HepG2 (cell line): Measurements from ENCODE around the gene NHERF2. TPM values are rescaled to one million over a fixed set of nuclear protein-coding genes. Genes with fewer than 3 reads are reported as not detected.

Experiments used
- ATM ChIP-seq: fragments of 450-650 bp; IDR thresholded peaks from 2 replicates; pipeline ENCODE4 v1.7.1; 2017; ENCODE audit warnings: mild to moderate bottlenecking, borderline replicate concordance
- FOXP1 ChIP-seq, 2 experiments: fragments of 450-650 bp in 1 of 2; IDR thresholded peaks; 2 replicates each; pipeline ENCODE4 v1.6.1; 2017 to 2018; ENCODE audit warnings: antibody characterized with exemption in 1 of 2
- FOXP4 ChIP-seq: sonication (generic); formaldehyde crosslinking; IDR thresholded peaks from 2 replicates; pipeline ENCODE4 v1.4.0; 2020; ENCODE audit warnings: missing genetic modification reagents
- HOXA3 ChIP-seq: sonication (generic); formaldehyde crosslinking; IDR thresholded peaks from 2 replicates; pipeline ENCODE4 v1.5.0; 2020; ENCODE audit warnings: missing genetic modification reagents
- NCOA2 ChIP-seq: sonication (generic); formaldehyde crosslinking; IDR thresholded peaks from 2 replicates; pipeline ENCODE4 v1.8.0; 2022; ENCODE audit warnings: inconsistent platforms
- PRPF4 ChIP-seq: fragments of 200-400 bp; formaldehyde crosslinking; IDR thresholded peaks from 2 replicates; pipeline ENCODE4 v1.6.1; 2016; ENCODE audit warnings: low read length, low read depth; ENCODE audit not compliant: poor library complexity, severe bottlenecking
- RARA ChIP-seq: IDR thresholded peaks from 2 replicates; pipeline ENCODE4 v1.6.1; 2016; ENCODE audit warnings: missing genetic modification reagents, missing compliant biosample characterization
- SP4 ChIP-seq: sonication (generic); formaldehyde crosslinking; IDR thresholded peaks from 2 replicates; pipeline ENCODE4 v1.8.1; 2023; ENCODE audit warnings: mild to moderate bottlenecking, missing genetic modification reagents
- ZNF235 ChIP-seq: sonication (generic); formaldehyde crosslinking; IDR thresholded peaks from 2 replicates; pipeline ENCODE4 v1.8.1; 2023; ENCODE audit warnings: mild to moderate bottlenecking, missing genetic modification reagents, borderline replicate concordance
- ZNF33A ChIP-seq: sonication (generic); formaldehyde crosslinking; IDR thresholded peaks from 2 replicates; pipeline ENCODE4 v1.5.1; 2020; ENCODE audit warnings: missing genetic modification reagents, mild to moderate bottlenecking, moderate library complexity, borderline replicate concordance
- ZNF607 ChIP-seq: sonication (generic); formaldehyde crosslinking; IDR thresholded peaks from 2 replicates; pipeline ENCODE4 v1.5.1; 2020; ENCODE audit warnings: missing genetic modification reagents, mild to moderate bottlenecking, borderline replicate concordance
- ZNF878 ChIP-seq: sonication (generic); formaldehyde crosslinking; IDR thresholded peaks from 2 replicates; pipeline ENCODE4 v1.8.1; 2023; ENCODE audit warnings: mild to moderate bottlenecking, missing genetic modification reagents, moderate library complexity
- polyA plus RNA-seq, 8 experiments: library from polyadenylated mRNA; depleted of rRNA in 3 of 8; stranded (reverse) in 7 of 8; unstranded in 1 of 8; fragments of >200 nt; fragmentation: Illumina TruSeq in 4 of 8; extraction: Trizol in 4 of 8; gene quantifications; 2 replicates each; pipeline versions ENCODE4 v1.2.1 to v1.2.3, GENCODE V29; 2011 to 2016; ENCODE audit warnings: low read depth in 4 of 8, missing spikeins in 1 of 8, mixed read lengths in 1 of 8; ENCODE audit not compliant: insufficient read depth in 1 of 8
- total RNA-seq, 5 experiments: library from RNA; depleted of rRNA; stranded (reverse); fragments of >200 nt; fragmentation: Illumina TruSeq; extraction: Trizol; gene quantifications; 2 replicates each; pipeline ENCODE4 v1.2.3, GENCODE V29; 2016; ENCODE audit warnings: low read depth in 1 of 5
- TF ChIP-seq, protein P1 (sequence below): sonication (generic); formaldehyde crosslinking; IDR thresholded peaks from 2 replicates; pipeline ENCODE4 v1.8.0; 2022; ENCODE audit warnings: mild to moderate bottlenecking, missing genetic modification reagents, moderate library complexity
- TF ChIP-seq, protein P2 (sequence below): sonication (generic); formaldehyde crosslinking; IDR thresholded peaks from 2 replicates; pipeline ENCODE4 v1.4.0; 2020; ENCODE audit warnings: missing genetic modification reagents
- TF ChIP-seq, protein P3 (sequence below): sonication (generic); formaldehyde crosslinking; IDR thresholded peaks from 2 replicates; pipeline ENCODE4 v1.9.0; 2021; ENCODE audit warnings: missing genetic modification reagents, borderline replicate concordance
- TF ChIP-seq, protein P4 (sequence below), 2 experiments: sonication (generic) in 1 of 2; formaldehyde crosslinking in 1 of 2; IDR thresholded peaks; 2 replicates each; pipeline versions ENCODE4 v1.4.0 to v1.6.1; 2018 to 2020; ENCODE audit warnings: missing genetic modification reagents in 2 of 2, borderline replicate concordance in 1 of 2, low read depth in 1 of 2, mild to moderate bottlenecking in 1 of 2, missing biosample characterization in 1 of 2

Gene NHERF2
- total and polyA plus RNA-seq, 2 of the 13 experiments (the other 11 are each of a cell fraction or from before 2014, with no cell fraction given) = 23.7 to 39.3 TPM

DNA sequence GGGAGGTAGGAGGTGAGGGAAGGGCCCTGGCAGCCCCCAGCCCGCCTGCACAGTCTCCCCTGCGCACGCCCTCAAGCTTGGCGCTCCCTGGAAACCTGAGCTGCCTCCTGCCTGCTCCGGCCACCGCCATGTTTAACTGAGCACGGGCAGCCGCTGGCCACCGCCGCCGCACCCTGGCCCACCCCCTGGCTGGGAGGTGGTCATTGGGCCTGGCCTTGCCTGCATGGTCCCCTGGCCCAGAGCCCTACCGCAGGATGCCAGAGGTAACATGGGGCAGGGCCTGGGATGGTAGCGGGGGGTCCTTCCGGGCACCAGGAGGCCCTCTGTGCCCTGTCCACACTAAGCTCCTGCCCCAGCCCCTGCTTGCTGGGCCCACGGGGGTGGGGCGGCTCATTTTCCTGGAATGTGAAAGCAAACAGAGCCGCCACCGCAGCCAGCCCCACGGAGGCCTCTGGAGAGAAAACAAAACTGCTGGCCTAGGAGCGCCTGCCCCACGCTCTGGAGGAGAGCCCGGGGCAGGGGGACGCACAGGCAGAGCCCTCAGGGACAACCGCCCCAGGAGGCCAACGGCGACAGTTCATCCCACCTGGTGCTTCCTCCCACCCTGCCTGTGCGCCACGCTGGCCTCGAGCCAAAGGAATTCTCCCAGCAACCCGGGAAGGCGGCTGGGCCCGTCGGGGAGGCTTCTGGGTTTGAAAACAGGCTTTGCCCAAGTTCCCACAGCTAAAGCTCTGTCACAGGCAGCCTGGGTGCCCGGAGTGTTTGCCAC lies 8.9 kb downstream of the NHERF2 start (continued):
- TF ChIP-seq FOXP4 (CRISPR knock-in tag) (peak; percentile 82), ZNF235 (CRISPR knock-in tag) (peak; percentile 61; the same call in 1 of the 2 replicates), ZNF33A (CRISPR knock-in tag) (no peak), SP4 (CRISPR knock-in tag) (peak; percentile 79), ATM (no peak), ZNF878 (CRISPR knock-in tag) (0 out of 2 replicates have a peak, but pooled peaks have one; percentile 43), ZNF607 (CRISPR knock-in tag) (0 out of 2 replicates have a peak, but pooled peaks have one; percentile 26), HOXA3 (CRISPR knock-in tag) (peak; percentile 82; the same call in 1 of the 2 replicates), PRPF4 (no peak), NCOA2 (CRISPR knock-in tag) (peak; percentile 90), FOXP1 (IDR thresholded peaks at IDR 0.05) (no peak), FOXP1 (CRISPR knock-in tag; IDR thresholded peaks at IDR 0.05) (peak; percentile 50; the same call in 1 of the 2 replicates), RARA (CRISPR knock-in tag) (peak; percentile 85)
- TF ChIP-seq, protein P1, sequence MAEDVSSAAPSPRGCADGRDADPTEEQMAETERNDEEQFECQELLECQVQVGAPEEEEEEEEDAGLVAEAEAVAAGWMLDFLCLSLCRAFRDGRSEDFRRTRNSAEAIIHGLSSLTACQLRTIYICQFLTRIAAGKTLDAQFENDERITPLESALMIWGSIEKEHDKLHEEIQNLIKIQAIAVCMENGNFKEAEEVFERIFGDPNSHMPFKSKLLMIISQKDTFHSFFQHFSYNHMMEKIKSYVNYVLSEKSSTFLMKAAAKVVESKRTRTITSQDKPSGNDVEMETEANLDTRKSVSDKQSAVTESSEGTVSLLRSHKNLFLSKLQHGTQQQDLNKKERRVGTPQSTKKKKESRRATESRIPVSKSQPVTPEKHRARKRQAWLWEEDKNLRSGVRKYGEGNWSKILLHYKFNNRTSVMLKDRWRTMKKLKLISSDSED (CRISPR knock-in tag) = peak; percentile 90; the same call in 1 of the 2 replicates
- TF ChIP-seq, protein P2, sequence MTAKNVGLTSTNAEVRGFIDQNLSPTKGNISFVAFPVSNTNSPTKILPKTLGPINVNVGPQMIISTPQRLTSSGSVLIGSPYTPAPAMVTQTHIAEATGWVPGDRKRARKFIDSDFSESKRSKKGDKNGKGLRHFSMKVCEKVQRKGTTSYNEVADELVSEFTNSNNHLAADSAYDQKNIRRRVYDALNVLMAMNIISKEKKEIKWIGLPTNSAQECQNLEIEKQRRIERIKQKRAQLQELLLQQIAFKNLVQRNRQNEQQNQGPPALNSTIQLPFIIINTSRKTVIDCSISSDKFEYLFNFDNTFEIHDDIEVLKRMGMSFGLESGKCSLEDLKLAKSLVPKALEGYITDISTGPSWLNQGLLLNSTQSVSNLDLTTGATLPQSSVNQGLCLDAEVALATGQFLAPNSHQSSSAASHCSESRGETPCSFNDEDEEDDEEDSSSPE (CRISPR knock-in tag) = 0 out of 2 replicates have a peak, but pooled peaks have one; percentile 32
- TF ChIP-seq, protein P3, sequence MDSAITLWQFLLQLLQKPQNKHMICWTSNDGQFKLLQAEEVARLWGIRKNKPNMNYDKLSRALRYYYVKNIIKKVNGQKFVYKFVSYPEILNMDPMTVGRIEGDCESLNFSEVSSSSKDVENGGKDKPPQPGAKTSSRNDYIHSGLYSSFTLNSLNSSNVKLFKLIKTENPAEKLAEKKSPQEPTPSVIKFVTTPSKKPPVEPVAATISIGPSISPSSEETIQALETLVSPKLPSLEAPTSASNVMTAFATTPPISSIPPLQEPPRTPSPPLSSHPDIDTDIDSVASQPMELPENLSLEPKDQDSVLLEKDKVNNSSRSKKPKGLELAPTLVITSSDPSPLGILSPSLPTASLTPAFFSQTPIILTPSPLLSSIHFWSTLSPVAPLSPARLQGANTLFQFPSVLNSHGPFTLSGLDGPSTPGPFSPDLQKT (CRISPR knock-in tag) = no peak
- TF ChIP-seq, protein P4, sequence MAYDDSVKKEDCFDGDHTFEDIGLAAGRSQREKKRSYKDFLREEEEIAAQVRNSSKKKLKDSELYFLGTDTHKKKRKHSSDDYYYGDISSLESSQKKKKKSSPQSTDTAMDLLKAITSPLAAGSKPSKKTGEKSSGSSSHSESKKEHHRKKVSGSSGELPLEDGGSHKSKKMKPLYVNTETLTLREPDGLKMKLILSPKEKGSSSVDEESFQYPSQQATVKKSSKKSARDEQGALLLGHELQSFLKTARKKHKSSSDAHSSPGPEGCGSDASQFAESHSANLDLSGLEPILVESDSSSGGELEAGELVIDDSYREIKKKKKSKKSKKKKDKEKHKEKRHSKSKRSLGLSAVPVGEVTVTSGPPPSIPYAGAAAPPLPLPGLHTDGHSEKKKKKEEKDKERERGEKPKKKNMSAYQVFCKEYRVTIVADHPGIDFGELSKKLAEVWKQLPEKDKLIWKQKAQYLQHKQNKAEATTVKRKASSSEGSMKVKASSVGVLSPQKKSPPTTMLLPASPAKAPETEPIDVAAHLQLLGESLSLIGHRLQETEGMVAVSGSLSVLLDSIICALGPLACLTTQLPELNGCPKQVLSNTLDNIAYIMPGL (CRISPR knock-in tag; IDR thresholded peaks at IDR 0.05; ENCODE audit: borderline replicate concordance in 1 of 2, low read depth in 1 of 2) = peak; percentile 68 to 80
